HG03108 (cell line): ENCODE results near the gene SDSL.

Source experiments
- ATAC-seq: cut with Tn5 transposase; IDR thresholded peaks from one replicate; pipeline ENCODE4 v1.9.1; 2021; ENCODE audit warnings: moderate library complexity; ENCODE audit not compliant: unreplicated experiment

The SDSL gene

GRCh38 chr12:113479216-113479589 is 57.0 kb downstream of the SDSL start:
- no peak for ATAC-seq

DNA sequence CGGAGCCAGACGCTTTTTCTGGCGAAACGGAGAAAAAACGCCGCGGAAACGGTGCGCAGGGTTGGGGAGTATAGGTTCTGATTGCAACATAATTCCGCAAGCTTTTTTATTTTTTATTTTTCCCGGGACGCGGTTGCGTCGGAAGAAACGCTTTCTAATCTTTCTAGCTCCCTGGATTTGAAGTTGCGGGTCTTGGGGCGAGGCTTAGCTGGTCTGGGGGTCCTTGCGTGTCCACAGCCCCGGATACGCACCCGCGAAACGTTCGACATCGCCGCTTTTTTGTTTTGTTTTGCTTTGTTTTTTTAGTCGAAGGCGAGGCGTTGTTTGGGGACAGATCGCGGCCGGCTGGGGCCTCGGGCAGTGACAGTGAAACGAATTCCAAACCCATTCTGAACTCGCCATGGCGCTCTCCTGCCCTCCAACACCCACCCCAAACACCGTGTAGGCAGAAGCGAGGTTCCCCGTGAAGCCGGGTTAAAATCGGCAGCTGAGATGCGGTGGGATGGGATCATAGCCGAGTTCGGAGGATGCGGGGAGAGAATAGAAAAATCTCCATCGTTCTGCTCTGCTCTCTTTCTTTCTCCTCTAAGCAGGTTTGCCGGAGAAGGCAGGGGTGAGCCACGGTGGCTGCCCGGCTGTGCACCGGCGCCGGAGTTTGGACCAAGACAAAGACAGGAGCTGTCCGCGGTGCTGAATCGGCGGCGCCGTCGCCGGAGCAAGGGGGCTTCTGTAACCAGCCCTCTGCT is 57.6 kb downstream of the SDSL start:
- ATAC-seq: no peak

- no peak for ATAC-seq
Observed at GRCh38 chr12:113480336-113480971, 58.3 kb downstream of the SDSL start.

DNA sequence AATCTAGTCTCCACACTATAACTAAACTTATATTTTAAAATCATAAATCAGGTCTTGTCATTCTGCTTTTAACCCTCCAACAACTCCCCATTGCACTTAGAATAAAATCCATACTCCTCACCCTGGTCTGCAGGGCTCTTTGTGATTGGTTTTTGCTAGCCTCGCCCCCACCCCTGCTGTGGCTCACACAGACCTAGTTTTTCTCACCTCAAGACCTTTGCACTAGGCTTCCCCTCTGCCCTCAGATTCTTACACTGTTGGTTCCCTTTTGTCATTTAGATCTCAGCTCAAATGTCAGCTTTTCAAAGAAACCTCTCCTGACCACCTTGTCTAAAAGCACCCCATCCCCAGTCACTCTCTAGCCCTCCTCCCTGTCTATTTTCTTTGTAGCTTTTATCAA is 60.2 kb downstream of the SDSL start:
- ATAC-seq: no peak

DNA sequence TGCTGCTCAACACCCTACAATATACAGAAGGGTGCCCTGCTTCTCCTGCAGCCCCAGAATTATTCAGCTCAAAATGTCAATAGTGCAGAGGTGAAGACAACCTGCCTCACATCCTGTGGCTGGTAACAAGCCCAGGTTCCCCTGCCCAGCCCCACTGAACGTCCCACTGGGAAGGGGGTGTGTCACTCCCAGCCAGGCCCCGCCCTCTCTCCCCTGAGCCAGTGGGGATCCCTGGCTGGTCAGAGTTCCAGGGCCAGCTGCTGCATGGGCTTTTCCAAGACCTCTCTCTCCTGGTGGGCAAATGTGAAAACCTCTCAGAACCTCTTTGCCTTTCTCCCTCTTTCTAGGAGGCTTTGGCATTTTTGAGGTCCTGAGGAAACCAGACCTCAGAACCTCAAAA is 63.1 kb downstream of the SDSL start:
- no peak for ATAC-seq

- no peak for ATAC-seq
Observed at GRCh38 chr12:113486722-113487121, 64.5 kb downstream of the SDSL start.
